Measurements from ENCODE around the gene C20orf202.

GRCh38 chr20:1185316-1185741, 17.9 kb upstream of the C20orf202 start:
- TF ChIP-seq CTCF (IDR thresholded peaks at IDR 0.05) (no peak), POLR2A (IDR thresholded peaks at IDR 0.05) (no peak)

All from sigmoid colon (tissue), 3 donors.